ENCODE results near the gene CAPZA2. TPM values are rescaled to one million over a fixed set of nuclear protein-coding genes. Genes with fewer than 3 reads are reported as not detected.

The CAPZA2 gene
- total RNA-seq, 1 donor from 2014 or later: 210 TPM

- Mint-ChIP-seq H3K4me1 (no peaks in the 10 kb centered on the region), H3K36me3 (peaks cover 49% of the 10 kb centered on the region), H3K4me3 (no peak overlapping the region), H3K9me3 (peaks cover 3% of the 10 kb centered on the region), H3K27me3 (ENCODE audit: insufficient read depth, low read depth) (no peaks in the 10 kb centered on the region), H3K27ac (no peak overlapping the region)
- H2AFZ ChIP-seq (replicated peaks): no peak overlapping the region
- no peak overlapping the region for H3K4me3 ChIP-seq
- peaks cover 11% of the 10 kb centered on the region for H3K79me2 ChIP-seq (ENCODE audit: low read depth)
- H3K4me1 ChIP-seq: no peaks in the 10 kb centered on the region
- H3K9ac ChIP-seq: no peak overlapping the region
- H3K9me3 ChIP-seq (ENCODE audit: low read depth): no peaks in the 10 kb centered on the region
- no peaks in the 10 kb centered on the region for H3F3A ChIP-seq (ENCODE audit: low read depth)
- no peaks in the 10 kb centered on the region for H3K27me3 ChIP-seq
- H3K27ac ChIP-seq: no peak overlapping the region
- no peak overlapping the region for H3K4me2 ChIP-seq
- H4K20me1 ChIP-seq (ENCODE audit: low read depth): no peaks in the 10 kb centered on the region
- TF ChIP-seq EZH2 (IDR thresholded peaks at IDR 0.05): no peak
- TF ChIP-seq EZH2phosphoT487 (IDR thresholded peaks at IDR 0.05): no peak
- no peak for TF ChIP-seq CTCF (IDR thresholded peaks at IDR 0.05)
- H3K36me3 ChIP-seq: peaks cover 31% of the 10 kb centered on the region
- DNase-seq (ENCODE audit: low spot score): no peak
Observed at GRCh38 chr7:116911801-116912200, 49.4 kb downstream of the CAPZA2 start.

- Histone ChIP-seq H3K9ac (no peak overlapping the region), H3K27me3 (no peaks in the 10 kb centered on the region), H3K79me2 (ENCODE audit: low read depth) (peaks cover 5% of the 10 kb centered on the region), H3K4me1 (no peaks in the 10 kb centered on the region), H3K9me3 (ENCODE audit: low read depth) (no peaks in the 10 kb centered on the region), H4K20me1 (ENCODE audit: low read depth) (no peaks in the 10 kb centered on the region), H3F3A (ENCODE audit: low read depth) (no peaks in the 10 kb centered on the region), H3K36me3 (peaks cover 31% of the 10 kb centered on the region), H3K27ac (no peak overlapping the region), H2AFZ (replicated peaks) (no peak overlapping the region), H3K4me2 (no peak overlapping the region), H3K4me3 (no peak overlapping the region)
- peaks cover 49% of the 10 kb centered on the region for H3K36me3 Mint-ChIP-seq
- TF ChIP-seq EZH2 (IDR thresholded peaks at IDR 0.05) (no peak), EZH2phosphoT487 (IDR thresholded peaks at IDR 0.05) (no peak), CTCF (IDR thresholded peaks at IDR 0.05) (no peak)
- H3K4me1 Mint-ChIP-seq: no peaks in the 10 kb centered on the region
- DNase-seq (ENCODE audit: low spot score): no peak
- no peaks in the 10 kb centered on the region for H3K27me3 Mint-ChIP-seq (ENCODE audit: insufficient read depth, low read depth)
- H3K9me3 Mint-ChIP-seq: peaks cover 3% of the 10 kb centered on the region
- H3K4me3 Mint-ChIP-seq: no peak overlapping the region
- no peak overlapping the region for H3K27ac Mint-ChIP-seq
Observed at GRCh38 chr7:116912269-116912909, 50.0 kb downstream of the CAPZA2 start.

DNA sequence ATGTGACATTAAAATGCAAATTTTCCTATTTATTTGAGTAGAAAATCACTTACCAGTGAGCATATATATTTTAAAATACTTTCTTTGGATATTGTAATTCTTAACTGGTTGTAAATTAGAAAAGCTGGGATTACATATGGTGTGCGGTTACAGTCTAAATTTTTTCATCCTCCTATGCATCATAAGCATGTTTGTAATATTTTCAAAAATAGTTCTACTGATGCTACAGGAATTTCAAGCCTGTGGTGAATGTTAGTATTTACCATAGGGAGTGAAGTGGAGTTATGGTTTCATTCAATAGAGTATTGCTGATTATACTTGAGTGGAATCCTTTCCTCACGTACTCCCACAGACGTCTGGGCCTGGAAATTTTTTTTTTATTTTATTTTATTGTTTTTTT, 56.3 kb downstream of the CAPZA2 start:
- Histone ChIP-seq H2AFZ (replicated peaks) (no peak overlapping the region), H4K20me1 (ENCODE audit: low read depth) (no peaks in the 10 kb centered on the region), H3K36me3 (peaks cover 20% of the 10 kb centered on the region), H3K79me2 (ENCODE audit: low read depth) (no peaks in the 10 kb centered on the region), H3K4me2 (no peak overlapping the region), H3K27ac (no peak overlapping the region), H3K27me3 (no peaks in the 10 kb centered on the region), H3K9ac (no peak overlapping the region), H3K9me3 (ENCODE audit: low read depth) (no peaks in the 10 kb centered on the region), H3K4me1 (no peaks in the 10 kb centered on the region), H3K4me3 (no peak overlapping the region), H3F3A (ENCODE audit: low read depth) (no peaks in the 10 kb centered on the region)
- H3K27me3 Mint-ChIP-seq (ENCODE audit: insufficient read depth, low read depth): no peaks in the 10 kb centered on the region
- TF ChIP-seq EZH2 (IDR thresholded peaks at IDR 0.05): no peak
- TF ChIP-seq CTCF (IDR thresholded peaks at IDR 0.05): no peak
- no peak for TF ChIP-seq EZH2phosphoT487 (IDR thresholded peaks at IDR 0.05)
- H3K27ac Mint-ChIP-seq: no peak overlapping the region
- no peaks in the 10 kb centered on the region for H3K9me3 Mint-ChIP-seq
- H3K4me1 Mint-ChIP-seq: no peaks in the 10 kb centered on the region
- H3K36me3 Mint-ChIP-seq: peaks cover 29% of the 10 kb centered on the region
- no peak for DNase-seq (ENCODE audit: low spot score)
- H3K4me3 Mint-ChIP-seq: no peak overlapping the region
